Measurements from ENCODE around the gene SPECC1. TPM values are rescaled to one million over a fixed set of nuclear protein-coding genes. Genes with fewer than 3 reads are reported as not detected.

The SPECC1 gene
- total and polyA plus RNA-seq, 10 of the 15 experiments (the other 5 are each of a cell fraction or from before 2014, with no cell fraction given), result 6.4 to 40.6 (median 23.9) TPM

- FAIRE-seq, result no peak
- ChIA-PET POLR2A (no interaction called here), CTCF (no interaction called here), SMC1A (ENCODE audit: uncharacterized antibody, unreplicated experiment) (interaction anchor here (0.9 kb wide), 1 partner anchor 21 kb away, joined by 4 read pairs; no protein-coding TSS in a partner anchor), RAD21 (ENCODE audit: unreplicated experiment) (no interaction called here)
- H3K79me2 ChIP-seq (ENCODE audit: control insufficient read depth, insufficient read depth, low read length), result no peaks in the 10 kb centered on the region
- TF ChIP-seq ZNF274 (IDR thresholded peaks at IDR 0.05; ENCODE audit: insufficient read depth, insufficient read length), result no peak
- no peak for TF ChIP-seq ELK1 (IDR thresholded peaks at IDR 0.05; ENCODE audit: low read depth, low read length)
- TF ChIP-seq ZBTB4 (CRISPR knock-in tag; IDR thresholded peaks at IDR 0.05), result no peak
- TF ChIP-seq PAX8 (IDR thresholded peaks at IDR 0.05), result no peak
- TF ChIP-seq USF1 (IDR thresholded peaks at IDR 0.05; ENCODE audit: borderline replicate concordance, extremely low read length, insufficient read depth, low read depth, low read length), result no peak
- TF ChIP-seq ETV6 (conservative IDR thresholded peaks at IDR 0.05 in 1 of 2, IDR thresholded peaks at IDR 0.05 in 1 of 2; ENCODE audit: borderline replicate concordance in 1 of 2, low read depth in 1 of 2), result no peak
- TF ChIP-seq FOXM1 (IDR thresholded peaks at IDR 0.05; ENCODE audit: low read depth, low read length), result no peak
- TF ChIP-seq ATF3 (IDR thresholded peaks at IDR 0.05; ENCODE audit: borderline replicate concordance, extremely low read depth, low read depth, low read length), result no peak
- TF ChIP-seq NR2F1 (conservative IDR thresholded peaks at IDR 0.05), result no peak
- TF ChIP-seq ZBED1 (IDR thresholded peaks at IDR 0.05; ENCODE audit: borderline replicate concordance), result no peak
- TF ChIP-seq ASH2L (IDR thresholded peaks at IDR 0.05; ENCODE audit: borderline replicate concordance, low read depth), result no peak
- TF ChIP-seq HDGF (IDR thresholded peaks at IDR 0.05), result no peak
- TF ChIP-seq ESRRA (IDR thresholded peaks at IDR 0.05; ENCODE audit: low read length), result no peak
- no peak for TF ChIP-seq MEF2A (IDR thresholded peaks at IDR 0.05; ENCODE audit: insufficient read depth, low read depth, low read length)
- no peak for TF ChIP-seq KLF5 (IDR thresholded peaks at IDR 0.05; ENCODE audit: partially characterized antibody)
- TF ChIP-seq IKZF2 (IDR thresholded peaks at IDR 0.05), result no peak
- TF ChIP-seq SUPT20H (IDR thresholded peaks at IDR 0.05; ENCODE audit: borderline replicate concordance, control insufficient read depth, low read depth, low read length), result no peak
- TF ChIP-seq POLR2A (IDR thresholded peaks at IDR 0.05; ENCODE audit: low read depth, low read length), result no peak
- TF ChIP-seq SPI1 (IDR thresholded peaks at IDR 0.05; ENCODE audit: borderline replicate concordance, insufficient read depth, low read depth, low read length), result no peak
- no peaks in the 10 kb centered on the region for H4K20me1 ChIP-seq (ENCODE audit: control insufficient read depth, insufficient read depth)
- in situ Hi-C loops (cut with MboI) (no loop called here), intact Hi-C loops (cut with micrococcal nuclease; ENCODE audit: unreplicated experiment) (no loop called here)
- no peak for ATAC-seq
- H3K4me1 ChIP-seq (ENCODE audit: control insufficient read depth, insufficient read depth, low read length), result no peaks in the 10 kb centered on the region
- no peak for DNase-seq (ENCODE audit: low read depth, low spot score)
- H3K9me3 ChIP-seq (replicated peaks; ENCODE audit: control insufficient read depth, insufficient read depth, low read length), result no peaks in the 10 kb centered on the region
- WGBS (ENCODE audit: insufficient coverage, insufficient replicate concordance, low lambda C conversion rate, missing lambda C conversion rate), result 46% methylated on average over 4 of the region's 4 CpGs
- H2AFZ ChIP-seq (ENCODE audit: control insufficient read depth, low read depth, low read length), result no peak overlapping the region
- no peaks in the 10 kb centered on the region for H3K36me3 ChIP-seq (ENCODE audit: control insufficient read depth in 2 of 2, insufficient read depth in 2 of 2, low read length in 1 of 2)
- no peak overlapping the region for H3K27ac ChIP-seq (ENCODE audit: control insufficient read depth, insufficient read depth)
- H3K9ac ChIP-seq (ENCODE audit: control insufficient read depth, insufficient read depth, low read length), result no peak overlapping the region
- H3K4me3 ChIP-seq, result no peak overlapping the region
- no TSS peak for BruUV-seq (replicated peaks)
- H3K4me2 ChIP-seq (ENCODE audit: control insufficient read depth, insufficient read depth), result no peak overlapping the region
- H3K27me3 ChIP-seq (replicated peaks in 1 of 2; ENCODE audit: control insufficient read depth in 2 of 2, insufficient read depth in 2 of 2, low read length in 1 of 2), result no peaks in the 10 kb centered on the region
These were observed 13.5 kb downstream of the SPECC1 start for GRCh38 chr17:20022701-20023100.
